HG02981 (cell line): ENCODE measurements around the gene TMEM200A.

Experiments used
- ATAC-seq: cut with Tn5 transposase; IDR thresholded peaks from one replicate; pipeline ENCODE4 v1.9.1; 2021; ENCODE audit warnings: mild to moderate bottlenecking, moderate library complexity; ENCODE audit not compliant: unreplicated experiment

TMEM200A gene

DNA sequence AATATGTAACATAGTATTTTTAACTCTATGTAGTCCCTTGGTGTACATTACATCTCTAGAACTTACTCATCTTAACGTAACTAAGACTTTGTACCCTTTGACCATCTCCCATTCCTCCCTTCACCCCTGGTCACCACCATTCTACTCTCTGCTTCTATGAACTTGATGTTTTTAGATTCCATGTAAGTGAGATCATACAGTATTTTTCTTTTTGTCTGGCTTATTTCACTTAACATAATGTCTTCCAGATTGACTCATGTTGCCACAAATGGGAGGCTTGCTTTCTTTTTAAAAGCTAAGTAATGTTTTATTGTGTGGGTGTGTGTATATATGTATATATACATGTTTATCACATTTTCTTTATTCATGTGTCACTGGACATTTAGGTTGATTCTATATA lies 55.8 kb downstream of the TMEM200A start:
- ATAC-seq, result no peak

- no peak for ATAC-seq
These were observed 57.2 kb downstream of the TMEM200A start for GRCh38 chr6:130423044-130423443.

- ATAC-seq, result no peak
These were observed 58.9 kb downstream of the TMEM200A start for GRCh38 chr6:130424710-130425109.

DNA sequence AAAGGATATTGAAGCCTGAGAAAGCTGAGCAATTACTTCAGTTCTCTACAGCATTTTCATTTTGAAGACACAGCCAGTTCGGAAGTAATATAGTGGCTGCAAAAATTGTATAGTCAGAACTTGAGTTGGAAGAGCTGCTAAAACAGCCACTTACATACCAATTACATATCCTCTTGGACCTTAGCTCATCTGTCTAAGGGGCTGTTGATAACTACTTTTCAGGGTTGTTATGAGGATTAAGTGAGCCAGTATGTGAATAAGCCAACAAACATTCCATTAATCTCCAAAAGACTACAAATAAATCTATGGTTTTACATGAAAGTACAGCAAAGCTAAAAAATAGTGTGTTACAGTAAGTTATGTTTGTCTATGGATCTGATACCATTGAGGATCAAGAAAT lies 59.7 kb downstream of the TMEM200A start:
- no peak for ATAC-seq

GRCh38 chr6:130426066-130426721 lies 60.4 kb downstream of the TMEM200A start:
- no peak for ATAC-seq

- no peak for ATAC-seq
These were observed 65.6 kb downstream of the TMEM200A start for GRCh38 chr6:130431346-130431852.

- no peak for ATAC-seq
These were observed 67.0 kb downstream of the TMEM200A start for GRCh38 chr6:130432838-130433237.

GRCh38 chr6:130434174-130434873 lies 68.5 kb downstream of the TMEM200A start:
- no peak for ATAC-seq

DNA sequence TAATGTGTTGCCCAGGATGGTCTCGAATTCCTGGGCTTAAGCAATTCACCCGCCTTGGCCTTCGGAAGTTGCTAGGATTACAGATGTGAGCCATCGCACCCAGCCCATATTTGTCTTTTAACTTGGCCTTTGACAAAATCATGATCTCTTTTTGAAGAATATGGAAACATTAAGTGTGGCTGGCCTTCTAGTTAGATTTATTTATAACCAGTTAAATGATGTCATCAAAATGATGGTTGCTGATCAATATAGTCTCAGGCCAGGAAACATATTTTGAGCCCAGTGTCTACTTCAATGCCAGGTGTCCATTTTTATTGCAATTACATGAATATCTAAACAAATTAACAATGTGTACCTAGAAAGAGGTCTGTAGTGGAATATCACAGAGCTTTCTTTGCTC lies 69.4 kb downstream of the TMEM200A start:
- ATAC-seq, result no peak

DNA sequence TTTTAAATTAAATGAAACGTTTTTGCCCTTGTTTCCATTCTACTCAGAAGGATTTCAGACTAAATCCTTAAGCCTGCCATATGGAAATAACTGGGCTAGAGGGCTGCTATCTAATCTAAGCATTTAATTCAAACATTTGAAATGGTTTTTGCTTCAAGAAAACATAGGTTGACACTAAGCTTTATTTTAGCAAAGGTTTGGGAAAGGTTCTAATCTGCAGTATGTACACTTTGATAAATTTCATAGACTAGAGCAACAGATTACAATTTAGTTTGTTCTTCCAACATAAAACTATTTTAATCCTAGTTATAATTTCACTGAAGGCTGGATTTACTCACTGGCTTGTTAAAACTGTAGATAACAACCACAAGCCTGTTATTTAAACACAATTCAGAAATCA lies 72.1 kb downstream of the TMEM200A start:
- ATAC-seq, result no peak

- ATAC-seq, result no peak
These were observed 81.6 kb downstream of the TMEM200A start for GRCh38 chr6:130447374-130447773.

DNA sequence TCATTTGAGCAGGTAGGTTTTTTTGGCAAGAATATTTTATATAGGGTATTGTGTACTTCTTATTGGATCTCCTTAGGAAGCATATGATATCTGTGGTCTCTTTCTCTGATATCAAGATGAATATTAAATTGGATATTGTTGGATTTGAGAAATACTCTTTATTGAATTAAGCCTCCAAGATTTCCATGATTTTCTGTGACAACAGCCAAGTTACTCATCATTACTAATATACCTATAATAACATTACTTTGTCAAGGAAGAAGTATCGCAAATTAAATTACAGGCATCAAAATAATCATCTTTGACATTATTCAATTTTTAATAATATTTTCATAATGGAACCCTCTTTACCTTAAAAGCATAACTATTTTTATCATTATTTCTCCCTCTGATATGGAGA lies 86.5 kb downstream of the TMEM200A start:
- no peak for ATAC-seq

DNA sequence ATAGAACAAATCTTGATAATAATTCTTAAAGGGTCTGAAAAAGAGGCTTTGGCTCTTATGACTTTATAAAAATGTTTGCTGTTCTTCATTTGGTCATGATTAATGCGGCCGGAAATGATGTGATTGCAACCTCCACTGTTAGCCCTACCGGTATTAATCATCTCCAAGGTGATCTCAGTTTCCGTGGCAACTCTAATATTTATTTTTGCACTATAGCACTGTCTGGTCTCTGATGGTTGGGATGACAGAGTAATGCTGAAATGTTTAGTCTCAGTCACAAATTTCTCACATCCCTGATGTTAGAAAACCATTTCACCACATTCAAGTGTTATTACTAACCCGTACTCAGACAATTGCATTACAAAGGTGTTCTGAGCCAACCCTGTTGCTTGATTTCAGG lies 87.4 kb downstream of the TMEM200A start:
- no peak for ATAC-seq

DNA sequence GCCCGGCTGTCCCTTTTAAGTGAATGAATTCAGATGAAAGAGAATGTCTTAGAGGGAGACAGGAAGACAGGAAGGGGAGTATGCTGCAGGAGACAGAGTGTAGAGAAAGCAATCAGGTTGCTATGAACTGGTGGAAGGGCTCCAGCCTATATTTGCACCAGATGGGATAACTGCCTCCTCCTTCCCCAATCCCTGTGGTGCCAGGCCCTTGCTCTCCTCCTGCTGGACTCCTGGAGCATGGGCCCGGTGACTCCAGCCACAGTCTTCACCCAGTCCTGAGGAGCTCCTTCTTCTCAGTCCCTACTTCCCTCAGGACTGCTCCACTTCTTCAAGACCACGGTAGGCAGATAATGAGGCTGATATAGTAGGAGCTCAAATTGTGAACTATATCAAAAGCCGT lies 91.8 kb downstream of the TMEM200A start:
- no peak for ATAC-seq

GRCh38 chr6:130459316-130459715 lies 93.5 kb downstream of the TMEM200A start:
- ATAC-seq, result no peak

- ATAC-seq, result no peak
These were observed 95.1 kb downstream of the TMEM200A start for GRCh38 chr6:130460934-130461333.

DNA sequence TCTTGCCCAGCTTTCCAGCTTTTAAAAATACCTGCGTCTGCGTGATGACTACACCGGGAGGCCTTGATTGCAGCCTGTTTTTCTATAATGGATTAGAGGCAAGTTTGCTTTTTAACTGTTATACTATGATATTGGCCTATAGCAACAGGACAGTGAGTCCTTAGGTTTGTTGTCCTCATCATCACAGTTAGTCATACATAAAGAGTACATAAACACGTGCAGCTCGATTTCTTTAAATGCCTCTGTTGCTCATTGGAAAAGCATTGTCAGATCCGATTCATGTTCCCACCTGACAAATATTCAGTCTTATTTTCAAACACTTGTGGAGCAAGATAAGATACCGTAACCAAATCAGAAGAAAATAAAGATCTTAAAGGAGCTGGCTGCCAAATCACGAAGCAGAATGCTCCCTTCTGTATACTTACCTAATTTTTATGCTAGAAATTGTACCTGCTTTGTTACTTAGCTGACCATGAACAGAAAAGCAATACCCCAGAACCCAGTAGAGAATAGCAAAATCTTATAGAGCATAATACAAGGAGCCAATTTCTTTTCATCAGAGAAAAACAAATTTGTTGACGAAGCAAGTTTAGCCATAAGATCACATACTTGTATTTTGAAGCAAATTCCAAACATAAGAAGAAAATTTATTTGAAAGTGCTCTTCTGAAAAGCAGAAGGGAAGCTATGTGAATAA lies 100.4 kb downstream of the TMEM200A start:
- ATAC-seq, result no peak

- no peak for ATAC-seq
These were observed 100.9 kb downstream of the TMEM200A start for GRCh38 chr6:130466748-130467061.

- no peak for ATAC-seq
These were observed 101.6 kb downstream of the TMEM200A start for GRCh38 chr6:130467146-130468050.

DNA sequence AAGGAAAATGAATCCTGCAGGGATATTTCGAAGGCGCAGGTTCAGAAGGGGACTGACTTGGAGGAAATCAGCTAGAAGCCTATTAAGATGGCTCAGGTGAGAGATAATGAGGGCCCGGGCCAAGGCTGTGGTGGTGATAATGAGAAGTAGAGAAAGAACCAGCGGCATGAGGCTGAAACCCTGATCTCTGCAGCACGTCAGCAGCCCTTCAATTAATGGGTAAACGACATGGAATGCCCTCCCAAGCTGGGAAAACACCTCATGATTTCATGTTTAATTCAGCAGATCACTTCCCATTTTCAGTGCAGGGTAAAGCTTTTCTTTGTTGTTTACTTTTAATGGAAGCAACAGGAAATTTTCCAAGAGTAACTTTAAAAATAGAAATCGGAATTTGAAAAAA lies 104.9 kb downstream of the TMEM200A start:
- no peak for ATAC-seq

GRCh38 chr6:130473886-130474285 lies 108.1 kb downstream of the TMEM200A start:
- no peak for ATAC-seq
